ENCODE data around the gene ARPC1A.
"Not testable (repeated sequence)": the region's sequence is repeated elsewhere in the genome, so short reads cannot be mapped to it uniquely, and the experiment has no call there.

ARPC1A gene

DNA sequence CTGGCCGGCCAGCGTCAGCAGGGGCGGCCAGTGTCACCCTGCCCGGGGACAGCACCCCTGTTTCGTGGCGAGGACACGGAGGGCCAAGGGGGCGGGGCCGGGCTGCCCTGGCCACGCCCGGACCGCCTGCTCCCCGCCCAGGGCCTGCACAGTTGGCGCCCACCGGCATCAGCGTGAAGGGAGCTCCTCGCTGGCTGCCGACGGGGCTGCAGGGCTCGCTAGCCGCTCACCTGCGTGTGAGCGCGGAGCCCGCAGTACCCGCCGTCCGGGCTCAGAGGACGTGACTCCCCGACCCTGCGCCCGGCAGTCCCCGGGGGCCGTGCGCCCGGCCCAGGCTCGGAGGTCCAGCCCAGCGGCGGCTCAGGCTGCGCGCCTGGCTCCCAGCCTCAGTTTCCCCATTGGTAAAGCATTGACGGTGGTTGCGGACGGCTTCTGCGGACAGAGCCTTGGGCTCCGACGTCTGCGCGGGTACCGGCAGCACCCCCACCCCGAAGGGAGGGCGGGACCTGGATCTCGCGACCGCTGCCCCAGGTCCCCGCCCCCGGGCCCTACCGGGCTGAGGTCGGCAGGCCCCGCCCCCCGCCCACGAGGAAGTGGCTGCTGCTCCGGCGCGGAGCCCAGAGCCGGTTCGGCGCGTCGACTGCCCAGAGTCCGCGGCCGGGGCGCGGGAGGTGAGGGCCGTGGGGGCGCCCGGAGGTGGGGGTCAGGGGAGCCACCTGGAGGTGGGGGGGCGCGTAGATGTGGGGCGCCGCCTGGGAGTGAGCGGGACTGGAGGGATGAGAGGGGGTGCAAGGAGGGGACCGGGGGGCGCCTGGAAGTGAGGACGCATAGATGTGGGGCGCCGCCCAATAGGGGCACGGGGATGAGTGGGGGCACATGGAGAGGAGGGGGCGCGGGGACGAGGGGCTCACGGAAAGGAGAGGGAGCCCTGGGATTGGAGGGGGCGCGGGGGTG, 48.7 kb downstream of the ARPC1A start, which contains the start of gene ARPC1B:
Gene ARPC1B (plus strand): TSS at position 620 of the 954 bp plus-strand sequence. CDS start 10,985 bp downstream, outside the sequence.
- peak within 1 kb of the TSS; percentile 76 for H3K9ac ChIP-seq (ENCODE audit: low read length)

DNA sequence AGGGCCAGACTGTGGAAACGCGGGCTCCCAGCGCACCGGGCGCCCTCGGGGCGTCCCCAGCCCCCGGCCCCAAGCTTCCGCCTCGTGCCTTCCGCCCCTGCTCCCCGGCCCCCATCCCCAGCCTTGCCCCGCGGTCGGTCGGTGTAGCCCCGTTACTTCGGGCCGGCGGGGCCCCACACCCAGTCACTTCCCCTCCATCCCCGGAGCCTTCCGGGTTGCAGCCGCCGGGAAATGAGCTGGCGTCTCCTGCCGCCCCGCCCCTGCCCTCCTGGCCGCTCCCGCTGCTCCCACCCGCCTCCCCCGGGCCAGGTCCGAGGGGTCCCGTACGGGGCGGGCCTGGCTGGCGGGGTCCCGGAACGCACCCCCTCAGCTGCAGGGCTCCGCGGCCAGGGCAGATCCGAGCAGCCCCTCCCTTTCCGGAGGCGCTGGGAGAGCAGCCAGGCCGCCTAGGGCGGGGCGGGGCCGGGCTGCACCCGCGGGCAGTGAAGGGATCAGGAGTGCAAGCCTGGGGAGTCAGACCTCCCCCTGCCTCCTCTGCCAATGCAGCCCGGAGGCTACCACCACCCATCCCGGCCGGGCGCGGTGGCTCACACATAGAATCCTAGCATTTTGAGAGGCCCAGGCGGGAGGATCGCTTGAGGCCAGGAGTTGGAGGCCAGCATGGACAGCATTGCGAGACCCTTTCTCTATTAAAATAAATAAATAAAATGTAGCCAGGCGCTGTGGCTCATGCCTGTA, 49.5 kb downstream of the ARPC1A start:
- Histone ChIP-seq H2AFZ (ENCODE audit: low read length) (no peak overlapping the region), H3K27me3 (ENCODE audit: insufficient read depth, low read length) (no peaks in the 10 kb centered on the region), H3K9ac (ENCODE audit: low read length) (peak overlapping the region; percentile 76), H3K9me3 (ENCODE audit: low read length) (no peaks in the 10 kb centered on the region), H3K4me3 (ENCODE audit: low read depth, low read length, poor library complexity, severe bottlenecking) (peak overlapping the region; percentile 79), H4K20me1 (ENCODE audit: insufficient read depth, low read length) (no peaks in the 10 kb centered on the region), H3K79me2 (ENCODE audit: insufficient read depth, low read length) (peaks cover 5% of the 10 kb centered on the region; the same call in 1 of the 2 replicates), H3K4me1 (ENCODE audit: insufficient read depth, low read length, severe bottlenecking) (peaks cover 34% of the 10 kb centered on the region), H3F3A (ENCODE audit: insufficient read depth, low read length) (peaks cover 14% of the 10 kb centered on the region), H3K36me3 (ENCODE audit: insufficient read depth, low read length) (peaks cover 24% of the 10 kb centered on the region), H3K4me2 (ENCODE audit: low read length) (peak overlapping the region; percentile 81), H3K9me2 (ENCODE audit: low read depth, low read length) (no peaks in the 10 kb centered on the region), H3K27ac (ENCODE audit: low read depth, low read length, poor library complexity, severe bottlenecking) (peak overlapping the region; percentile 41)
- TF ChIP-seq EZH2 (IDR thresholded peaks at IDR 0.05; ENCODE audit: borderline replicate concordance, low read length): no peak
- TF ChIP-seq, protein P1, sequence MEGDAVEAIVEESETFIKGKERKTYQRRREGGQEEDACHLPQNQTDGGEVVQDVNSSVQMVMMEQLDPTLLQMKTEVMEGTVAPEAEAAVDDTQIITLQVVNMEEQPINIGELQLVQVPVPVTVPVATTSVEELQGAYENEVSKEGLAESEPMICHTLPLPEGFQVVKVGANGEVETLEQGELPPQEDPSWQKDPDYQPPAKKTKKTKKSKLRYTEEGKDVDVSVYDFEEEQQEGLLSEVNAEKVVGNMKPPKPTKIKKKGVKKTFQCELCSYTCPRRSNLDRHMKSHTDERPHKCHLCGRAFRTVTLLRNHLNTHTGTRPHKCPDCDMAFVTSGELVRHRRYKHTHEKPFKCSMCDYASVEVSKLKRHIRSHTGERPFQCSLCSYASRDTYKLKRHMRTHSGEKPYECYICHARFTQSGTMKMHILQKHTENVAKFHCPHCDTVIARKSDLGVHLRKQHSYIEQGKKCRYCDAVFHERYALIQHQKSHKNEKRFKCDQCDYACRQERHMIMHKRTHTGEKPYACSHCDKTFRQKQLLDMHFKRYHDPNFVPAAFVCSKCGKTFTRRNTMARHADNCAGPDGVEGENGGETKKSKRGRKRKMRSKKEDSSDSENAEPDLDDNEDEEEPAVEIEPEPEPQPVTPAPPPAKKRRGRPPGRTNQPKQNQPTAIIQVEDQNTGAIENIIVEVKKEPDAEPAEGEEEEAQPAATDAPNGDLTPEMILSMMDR (IDR thresholded peaks at IDR 0.05; ENCODE audit: low read length): no peak

More for the DNA sequence above, 48.7 kb downstream of the ARPC1A start, which contains the start of gene ARPC1B:
- Histone ChIP-seq H3F3A (ENCODE audit: insufficient read depth, low read length) (peaks cover 6% of the 10 kb centered on the region; the same call in 1 of the 2 replicates), H3K4me1 (ENCODE audit: insufficient read depth, low read length, severe bottlenecking) (peaks cover 25% of the 10 kb centered on the region), H2AFZ (ENCODE audit: low read length) (peak within 1 kb of the TSS; percentile 36; the same call in 1 of the 2 replicates), H3K9me3 (ENCODE audit: low read length) (no peaks in the 10 kb centered on the region), H3K4me2 (ENCODE audit: low read length) (peak within 1 kb of the TSS; percentile 81), H3K79me2 (ENCODE audit: insufficient read depth, low read length) (peaks cover 5% of the 10 kb centered on the region; the same call in 1 of the 2 replicates), H3K4me3 (ENCODE audit: low read depth, low read length, poor library complexity, severe bottlenecking) (peak within 1 kb of the TSS; percentile 79), H3K9me2 (ENCODE audit: low read depth, low read length) (no peaks in the 10 kb centered on the region), H3K36me3 (ENCODE audit: insufficient read depth, low read length) (peaks cover 26% of the 10 kb centered on the region), H3K27me3 (ENCODE audit: insufficient read depth, low read length) (no peaks in the 10 kb centered on the region), H3K27ac (ENCODE audit: low read depth, low read length, poor library complexity, severe bottlenecking) (peak within 1 kb of the TSS; percentile 41), H4K20me1 (ENCODE audit: insufficient read depth, low read length) (no peaks in the 10 kb centered on the region)
- no peak for TF ChIP-seq EZH2 (IDR thresholded peaks at IDR 0.05; ENCODE audit: borderline replicate concordance, low read length)
- TF ChIP-seq, protein P1 (IDR thresholded peaks at IDR 0.05; ENCODE audit: low read length): no peak

DNA sequence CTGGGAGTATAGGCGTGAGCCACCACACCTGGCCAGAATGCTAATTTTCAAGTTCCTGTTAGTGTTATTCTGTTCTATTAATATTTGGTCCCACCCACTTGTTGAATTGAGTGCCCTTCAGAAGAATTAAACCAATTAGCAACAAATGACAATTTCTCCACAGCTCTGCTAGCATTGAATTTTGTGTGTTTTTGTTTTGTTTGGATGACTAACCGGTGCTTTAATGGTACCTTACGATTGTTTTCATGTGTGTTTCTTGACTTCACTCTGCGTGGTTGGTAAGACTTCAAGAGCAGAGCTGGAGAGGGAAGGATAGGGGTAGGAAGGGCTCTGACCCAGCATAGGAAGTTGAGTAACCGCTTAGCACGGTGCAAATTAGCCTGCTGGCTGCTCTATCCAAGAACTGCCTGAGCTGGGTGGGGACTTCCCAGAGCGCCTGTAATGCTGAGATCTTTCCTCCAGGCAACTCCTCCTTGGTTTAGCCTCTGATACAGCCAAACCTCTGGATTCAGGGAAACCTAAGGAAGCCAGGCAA, 53.4 kb downstream of the ARPC1A start:
- H3K9ac ChIP-seq (ENCODE audit: low read length): peak overlapping the region; percentile 74; the same call in 1 of the 2 replicates
- no peaks in the 10 kb centered on the region for H3K9me3 ChIP-seq (ENCODE audit: low read length)
- peaks cover 19% of the 10 kb centered on the region for H3F3A ChIP-seq (ENCODE audit: insufficient read depth, low read length)
- no peaks in the 10 kb centered on the region for H3K27me3 ChIP-seq (ENCODE audit: insufficient read depth, low read length)
- no peak for TF ChIP-seq EZH2 (IDR thresholded peaks at IDR 0.05; ENCODE audit: borderline replicate concordance, low read length)
- TF ChIP-seq, protein P1 (IDR thresholded peaks at IDR 0.05; ENCODE audit: low read length): no peak
- peak overlapping the region; percentile 69; the same call in 1 of the 2 replicates for H3K4me2 ChIP-seq (ENCODE audit: low read length)
- H3K4me1 ChIP-seq (ENCODE audit: insufficient read depth, low read length, severe bottlenecking): peaks cover 50% of the 10 kb centered on the region
- peaks cover 47% of the 10 kb centered on the region for H3K36me3 ChIP-seq (ENCODE audit: insufficient read depth, low read length)
- no peaks in the 10 kb centered on the region for H3K9me2 ChIP-seq (ENCODE audit: low read depth, low read length)
- H3K27ac ChIP-seq (ENCODE audit: low read depth, low read length, poor library complexity, severe bottlenecking): peak overlapping the region; percentile 96
- H2AFZ ChIP-seq (ENCODE audit: low read length): no peak overlapping the region
- H4K20me1 ChIP-seq (ENCODE audit: insufficient read depth, low read length): no peaks in the 10 kb centered on the region
- peaks cover 17% of the 10 kb centered on the region; the same call in 1 of the 2 replicates for H3K79me2 ChIP-seq (ENCODE audit: insufficient read depth, low read length)
- peak overlapping the region; percentile 48 for H3K4me3 ChIP-seq (ENCODE audit: low read depth, low read length, poor library complexity, severe bottlenecking)

- H3K79me2 ChIP-seq (ENCODE audit: insufficient read depth, low read length): peaks cover 17% of the 10 kb centered on the region; the same call in 1 of the 2 replicates
- peak overlapping the region; percentile 69 for H3K4me2 ChIP-seq (ENCODE audit: low read length)
- H3K4me3 ChIP-seq (ENCODE audit: low read depth, low read length, poor library complexity, severe bottlenecking): peak overlapping the region; percentile 48
- H3K27ac ChIP-seq (ENCODE audit: low read depth, low read length, poor library complexity, severe bottlenecking): peak overlapping the region; percentile 96
- not testable (repeated sequence) for H3K9me2 ChIP-seq (ENCODE audit: low read depth, low read length); H2AFZ ChIP-seq (ENCODE audit: low read length); H4K20me1 ChIP-seq (ENCODE audit: insufficient read depth, low read length); H3K27me3 ChIP-seq (ENCODE audit: insufficient read depth, low read length); H3K9me3 ChIP-seq (ENCODE audit: low read length)
- H3K36me3 ChIP-seq (ENCODE audit: insufficient read depth, low read length): peaks cover 52% of the 10 kb centered on the region
- H3K9ac ChIP-seq (ENCODE audit: low read length): peak overlapping the region; percentile 74
- peaks cover 19% of the 10 kb centered on the region for H3F3A ChIP-seq (ENCODE audit: insufficient read depth, low read length)
- H3K4me1 ChIP-seq (ENCODE audit: insufficient read depth, low read length, severe bottlenecking): peaks cover 55% of the 10 kb centered on the region
Measured at GRCh38 chr7:99379693-99380031, 54.0 kb downstream of the ARPC1A start.

Measured in OCI-LY1 (cell line).